ENCODE data around the gene HBZ.

DNA sequence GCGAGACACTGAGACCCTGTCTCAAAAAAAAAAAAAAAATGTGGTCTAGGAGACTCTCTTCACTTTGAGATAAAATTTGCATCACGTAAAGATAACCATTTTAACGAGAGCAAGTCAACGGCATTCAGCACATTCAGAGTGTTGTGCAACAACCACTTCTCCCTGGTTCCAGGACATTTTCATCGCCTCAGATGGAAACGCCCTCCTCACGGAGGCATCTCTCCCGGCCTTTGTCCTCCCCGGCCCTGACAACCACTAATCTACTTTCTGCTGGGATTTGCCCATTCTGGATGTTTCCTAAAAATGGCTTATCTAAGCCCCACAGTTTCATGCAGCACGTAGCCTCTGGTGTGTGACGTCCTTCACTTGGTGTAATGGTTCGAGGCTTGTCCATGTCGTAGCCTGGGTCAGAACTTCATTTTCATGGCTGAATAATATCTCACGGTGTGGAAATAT, 7.6 kb upstream of the HBZ start:
- TF ChIP-seq, protein P1, sequence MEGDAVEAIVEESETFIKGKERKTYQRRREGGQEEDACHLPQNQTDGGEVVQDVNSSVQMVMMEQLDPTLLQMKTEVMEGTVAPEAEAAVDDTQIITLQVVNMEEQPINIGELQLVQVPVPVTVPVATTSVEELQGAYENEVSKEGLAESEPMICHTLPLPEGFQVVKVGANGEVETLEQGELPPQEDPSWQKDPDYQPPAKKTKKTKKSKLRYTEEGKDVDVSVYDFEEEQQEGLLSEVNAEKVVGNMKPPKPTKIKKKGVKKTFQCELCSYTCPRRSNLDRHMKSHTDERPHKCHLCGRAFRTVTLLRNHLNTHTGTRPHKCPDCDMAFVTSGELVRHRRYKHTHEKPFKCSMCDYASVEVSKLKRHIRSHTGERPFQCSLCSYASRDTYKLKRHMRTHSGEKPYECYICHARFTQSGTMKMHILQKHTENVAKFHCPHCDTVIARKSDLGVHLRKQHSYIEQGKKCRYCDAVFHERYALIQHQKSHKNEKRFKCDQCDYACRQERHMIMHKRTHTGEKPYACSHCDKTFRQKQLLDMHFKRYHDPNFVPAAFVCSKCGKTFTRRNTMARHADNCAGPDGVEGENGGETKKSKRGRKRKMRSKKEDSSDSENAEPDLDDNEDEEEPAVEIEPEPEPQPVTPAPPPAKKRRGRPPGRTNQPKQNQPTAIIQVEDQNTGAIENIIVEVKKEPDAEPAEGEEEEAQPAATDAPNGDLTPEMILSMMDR (IDR thresholded peaks at IDR 0.05; ENCODE audit: borderline replicate concordance, extremely low read depth, low read length, poor library complexity, severe bottlenecking) = no peak
- no peak for TF ChIP-seq EZH2 (IDR thresholded peaks at IDR 0.05; ENCODE audit: borderline replicate concordance, low read depth, low read length, severe bottlenecking)
